Activated naive CD4-positive, alpha-beta T cell treated with Interleukin-2 at 50 U/mL for 16 hours (primary cell): Measurements from ENCODE around the gene TSPAN1.

ENCODE experiments used
- DNase-seq: peaks from one replicate; pipeline ENCODE4 v3.0.0-alpha.2; 2020

TSPAN1 gene

GRCh38 chr1:46188295-46189030 lies 13.6 kb downstream of the TSPAN1 start:
- DNase-seq, result no peak

GRCh38 chr1:46190539-46190938 lies 15.7 kb downstream of the TSPAN1 start:
- no peak for DNase-seq

- no peak for DNase-seq
Measured at GRCh38 chr1:46191033-46191701, 16.3 kb downstream of the TSPAN1 start.

- no peak for DNase-seq
Measured at GRCh38 chr1:46192171-46192570, 17.3 kb downstream of the TSPAN1 start.

- DNase-seq, result no peak
Measured at GRCh38 chr1:46193285-46193684, 18.4 kb downstream of the TSPAN1 start.

- DNase-seq, result no peak
Measured at GRCh38 chr1:46193984-46194570, 19.2 kb downstream of the TSPAN1 start.

GRCh38 chr1:46194641-46195193 lies 19.8 kb downstream of the TSPAN1 start:
- no peak for DNase-seq

- no peak for DNase-seq
Measured at GRCh38 chr1:46196609-46197008, 21.7 kb downstream of the TSPAN1 start.

GRCh38 chr1:46197560-46197963 lies 22.7 kb downstream of the TSPAN1 start:
- no peak for DNase-seq

GRCh38 chr1:46197964-46198811 lies 23.3 kb downstream of the TSPAN1 start, which contains the start of gene POMGNT1:
Gene POMGNT1 (minus strand): TSS chr1:46198434. CDS start chr1:46197821, 613 bp downstream.
- DNase-seq, result peak; percentile 81

- DNase-seq, result no peak
Measured at GRCh38 chr1:46199233-46199749, 24.4 kb downstream of the TSPAN1 start.

GRCh38 chr1:46203738-46204405 lies 29.0 kb downstream of the TSPAN1 start:
- DNase-seq, result no peak

- DNase-seq, result no peak
Measured at GRCh38 chr1:46204406-46204742, 29.5 kb downstream of the TSPAN1 start.

GRCh38 chr1:46205141-46205540 lies 30.3 kb downstream of the TSPAN1 start:
- DNase-seq, result no peak

- no peak for DNase-seq
Measured at GRCh38 chr1:46205791-46206190, 30.9 kb downstream of the TSPAN1 start.

- DNase-seq, result no peak
Measured at GRCh38 chr1:46206399-46206798, 31.5 kb downstream of the TSPAN1 start.

- no peak for DNase-seq
Measured at GRCh38 chr1:46210561-46210960, 35.7 kb downstream of the TSPAN1 start.

- DNase-seq, result no peak
Measured at GRCh38 chr1:46211051-46211450, 36.2 kb downstream of the TSPAN1 start.

GRCh38 chr1:46215504-46215903 lies 40.6 kb downstream of the TSPAN1 start:
- no peak for DNase-seq

GRCh38 chr1:46218443-46218842 lies 43.6 kb downstream of the TSPAN1 start:
- DNase-seq, result no peak

GRCh38 chr1:46219551-46220520 lies 44.9 kb downstream of the TSPAN1 start:
- DNase-seq, result no peak
